ENCODE results near the gene SPG11. TPM values are rescaled to one million over a fixed set of nuclear protein-coding genes. Genes with fewer than 3 reads are reported as not detected.

Gene SPG11
- total RNA-seq, 4 donors from 2014 or later = 85.9 to 108 (median 103) TPM

DNA sequence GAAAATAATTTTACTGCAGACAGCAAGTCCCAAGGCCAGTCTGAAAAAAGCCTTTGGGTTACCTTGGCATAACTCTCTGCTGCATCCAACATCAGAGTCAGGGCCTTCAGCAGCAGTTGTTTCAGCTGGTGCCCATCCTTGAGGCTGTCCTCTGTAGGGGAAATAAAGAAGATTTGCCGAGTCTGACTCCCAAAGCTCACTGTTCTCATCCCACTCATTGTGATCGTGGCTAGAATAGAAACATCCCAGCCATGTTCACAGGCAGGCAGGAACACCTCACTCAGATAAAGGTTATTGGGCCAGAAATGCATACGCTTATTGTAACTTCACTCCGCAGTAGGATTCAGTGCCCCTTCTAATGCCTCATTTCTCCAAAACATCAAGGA, 97.3 kb downstream of the SPG11 start:
- TF ChIP-seq CTCF (IDR thresholded peaks at IDR 0.05; ENCODE audit: low read depth) = no peak

- no peak for TF ChIP-seq CTCF (IDR thresholded peaks at IDR 0.05; ENCODE audit: low read depth)
Measured at GRCh38 chr15:44565387-44566154, 97.9 kb downstream of the SPG11 start.

DNA sequence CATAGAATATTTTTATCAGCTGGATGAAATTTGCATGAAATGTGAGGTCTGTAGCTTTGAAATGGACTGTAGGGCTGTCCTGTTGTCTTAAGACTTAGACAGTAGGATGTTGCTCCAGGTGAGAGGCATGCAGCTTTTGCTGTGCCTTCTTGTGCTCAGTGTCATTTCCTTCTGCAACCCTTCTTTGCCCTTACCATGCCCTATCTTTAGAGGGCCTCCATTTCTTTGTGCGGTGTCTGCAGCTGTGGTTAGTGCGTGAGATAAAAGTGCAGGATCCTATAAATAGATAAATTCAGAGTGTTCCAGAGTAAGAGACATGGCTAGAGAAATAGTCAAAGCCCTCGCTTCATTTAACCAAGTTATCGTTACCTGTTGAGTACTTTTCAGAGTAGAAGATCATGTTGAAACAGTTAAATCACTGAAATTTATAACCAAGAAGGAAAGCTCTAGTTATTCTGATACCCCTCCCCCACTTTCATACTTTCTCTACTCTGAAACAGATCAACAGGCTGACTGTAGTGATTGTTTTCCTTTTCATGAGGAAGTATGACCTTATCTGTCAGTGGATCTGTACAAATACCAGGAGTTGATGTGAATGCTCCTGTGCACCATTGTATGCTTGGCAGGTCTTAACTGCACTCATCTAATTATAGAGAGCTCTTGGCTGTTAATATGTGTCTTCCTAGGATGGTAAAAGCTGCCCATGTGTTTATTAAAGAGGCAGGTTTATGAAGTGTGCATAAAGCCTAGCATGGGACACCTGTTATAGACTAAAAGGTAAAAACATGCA, 108.3 kb downstream of the SPG11 start:
- TF ChIP-seq CTCF (IDR thresholded peaks at IDR 0.05; ENCODE audit: low read depth) = no peak

DNA sequence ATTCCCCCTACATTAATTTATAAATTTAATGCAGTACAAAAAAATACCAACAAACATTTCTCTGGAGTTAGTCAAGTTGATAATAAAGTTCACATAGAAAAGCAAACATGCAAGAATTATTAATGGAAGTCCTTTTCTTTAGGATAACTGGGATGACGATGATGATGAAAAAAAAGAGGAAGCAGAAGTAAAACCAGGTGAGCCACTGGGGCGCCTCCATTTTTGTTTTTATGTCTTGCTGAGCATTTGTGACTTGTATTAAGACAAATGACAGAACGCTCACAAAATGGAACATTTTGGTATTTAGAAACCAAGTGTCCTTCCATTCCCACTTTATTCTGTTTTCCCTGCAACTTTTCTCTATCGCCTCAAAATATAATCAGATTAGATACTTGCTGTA, 112.7 kb downstream of the SPG11 start:
- no peak for TF ChIP-seq CTCF (IDR thresholded peaks at IDR 0.05; ENCODE audit: low read depth)

- no peak for TF ChIP-seq CTCF (IDR thresholded peaks at IDR 0.05; ENCODE audit: low read depth)
Measured at GRCh38 chr15:44550256-44550655, 113.2 kb downstream of the SPG11 start.

- TF ChIP-seq CTCF (IDR thresholded peaks at IDR 0.05; ENCODE audit: low read depth) = no peak
Measured at GRCh38 chr15:44545913-44546802, 117.3 kb downstream of the SPG11 start.

Data from subcutaneous adipose tissue (tissue), 4 donors.